ENCODE data around the gene CRYBB2.

DNA sequence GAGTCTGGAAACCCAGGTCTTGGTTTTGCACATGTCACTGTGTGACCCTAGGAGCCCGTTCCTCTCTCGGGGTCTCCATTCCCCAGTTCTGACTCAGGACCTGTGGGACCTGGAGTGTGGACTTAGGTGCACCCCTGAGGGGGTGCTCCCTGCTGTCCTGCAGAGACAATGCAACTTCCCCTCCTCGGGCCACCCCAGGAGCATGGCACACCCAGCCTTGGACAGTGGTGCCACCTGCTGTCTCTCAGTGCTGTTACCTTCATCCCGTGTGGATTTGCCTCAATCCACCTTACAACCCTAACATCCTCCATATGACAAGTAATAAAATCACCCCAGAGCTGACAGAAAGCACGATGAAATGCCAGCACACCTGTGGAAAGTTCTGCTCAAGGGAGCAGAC is 47.3 kb upstream of the CRYBB2 start:
- TF ChIP-seq CTCF (IDR thresholded peaks at IDR 0.05) (peak in 5 of 6 experiments; percentile 30 to 51 (median 40)), POLR2A (IDR thresholded peaks at IDR 0.05) (no peak)
